ENCODE data around the gene PPP1CA.

PPP1CA gene

GRCh38 chr11:67406420-67406968, 4.8 kb upstream of the PPP1CA start:
- no peaks in the 10 kb centered on the region for H3K27me3 ChIP-seq (ENCODE audit: control insufficient read depth, low read length)
- TF ChIP-seq CTCF (IDR thresholded peaks at IDR 0.05; ENCODE audit: low read depth, low read length, poor library complexity, severe bottlenecking), result no peak
- no peak for TF ChIP-seq EZH2phosphoT487 (IDR thresholded peaks at IDR 0.05; ENCODE audit: borderline replicate concordance, low read length)
- H3K4me3 ChIP-seq (ENCODE audit: low read length), result peak overlapping the region; percentile 93

GRCh38 chr11:67405688-67406339, 4.2 kb upstream of the PPP1CA start:
- H3K27me3 ChIP-seq (ENCODE audit: control insufficient read depth, low read length), result no peaks in the 10 kb centered on the region
- H3K36me3 ChIP-seq (ENCODE audit: control insufficient read depth, low read length), result peaks cover 65% of the 10 kb centered on the region
- 0 out of 2 replicates have a peak, but pooled peaks cover 1% of the 10 kb centered on the region for H4K20me1 ChIP-seq (ENCODE audit: control insufficient read depth, insufficient read depth, low read depth, low read length)
- H3K79me2 ChIP-seq (ENCODE audit: control insufficient read depth, low read length), result peaks cover 52% of the 10 kb centered on the region
- no peaks in the 10 kb centered on the region for H3K9me3 ChIP-seq (ENCODE audit: control insufficient read depth, insufficient read depth, low read length)
- peak overlapping the region; percentile 93 for H3K4me3 ChIP-seq (ENCODE audit: low read length)
- H3K27ac ChIP-seq (ENCODE audit: low read depth, low read length), result peak overlapping the region; percentile 96
- no peaks in the 10 kb centered on the region for H3K9me2 ChIP-seq (replicated peaks; ENCODE audit: control insufficient read depth, low read length)
- H3F3A ChIP-seq (ENCODE audit: control insufficient read depth, insufficient read depth), result peaks cover 24% of the 10 kb centered on the region
- H3K4me2 ChIP-seq (ENCODE audit: low read length), result peak overlapping the region; percentile 80
- peaks cover 82% of the 10 kb centered on the region for H3K4me1 ChIP-seq (ENCODE audit: control insufficient read depth, low read length)
- TF ChIP-seq EZH2phosphoT487 (IDR thresholded peaks at IDR 0.05; ENCODE audit: borderline replicate concordance, low read length) (no peak), CTCF (IDR thresholded peaks at IDR 0.05; ENCODE audit: low read depth, low read length, poor library complexity, severe bottlenecking) (no peak)

More at GRCh38 chr11:67406420-67406968, 4.8 kb upstream of the PPP1CA start:
- H4K20me1 ChIP-seq (ENCODE audit: control insufficient read depth, insufficient read depth, low read depth, low read length), result no peaks in the 10 kb centered on the region
- H3K9me3 ChIP-seq (ENCODE audit: control insufficient read depth, insufficient read depth, low read length), result no peaks in the 10 kb centered on the region
- H3F3A ChIP-seq (ENCODE audit: control insufficient read depth, insufficient read depth), result peaks cover 30% of the 10 kb centered on the region
- peaks cover 59% of the 10 kb centered on the region for H3K36me3 ChIP-seq (ENCODE audit: control insufficient read depth, low read length)
- H3K79me2 ChIP-seq (ENCODE audit: control insufficient read depth, low read length), result peaks cover 45% of the 10 kb centered on the region
- H3K4me2 ChIP-seq (ENCODE audit: low read length), result peak overlapping the region; percentile 80
- H3K9me2 ChIP-seq (replicated peaks; ENCODE audit: control insufficient read depth, low read length), result no peaks in the 10 kb centered on the region
- peak overlapping the region; percentile 96 for H3K27ac ChIP-seq (ENCODE audit: low read depth, low read length)
- peaks cover 88% of the 10 kb centered on the region for H3K4me1 ChIP-seq (ENCODE audit: control insufficient read depth, low read length)

- no peaks in the 10 kb centered on the region for H3K27me3 ChIP-seq (ENCODE audit: control insufficient read depth, low read length)
- peaks cover 7% of the 10 kb centered on the region; the same call in 1 of the 2 replicates for H4K20me1 ChIP-seq (ENCODE audit: control insufficient read depth, insufficient read depth, low read depth, low read length)
- H3K27ac ChIP-seq (ENCODE audit: low read depth, low read length), result peak overlapping the region; percentile 96
- peak overlapping the region; percentile 93 for H3K4me3 ChIP-seq (ENCODE audit: low read length)
- peaks cover 22% of the 10 kb centered on the region for H3F3A ChIP-seq (ENCODE audit: control insufficient read depth, insufficient read depth)
- TF ChIP-seq EZH2phosphoT487 (IDR thresholded peaks at IDR 0.05; ENCODE audit: borderline replicate concordance, low read length) (no peak), CTCF (IDR thresholded peaks at IDR 0.05; ENCODE audit: low read depth, low read length, poor library complexity, severe bottlenecking) (no peak)
- no peaks in the 10 kb centered on the region for H3K9me3 ChIP-seq (ENCODE audit: control insufficient read depth, insufficient read depth, low read length)
- H3K79me2 ChIP-seq (ENCODE audit: control insufficient read depth, low read length), result peaks cover 58% of the 10 kb centered on the region
- peak overlapping the region; percentile 80 for H3K4me2 ChIP-seq (ENCODE audit: low read length)
- peaks cover 71% of the 10 kb centered on the region for H3K36me3 ChIP-seq (ENCODE audit: control insufficient read depth, low read length)
- H3K9me2 ChIP-seq (replicated peaks; ENCODE audit: control insufficient read depth, low read length), result no peaks in the 10 kb centered on the region
- H3K4me1 ChIP-seq (ENCODE audit: control insufficient read depth, low read length), result peaks cover 82% of the 10 kb centered on the region
Measured at GRCh38 chr11:67405196-67405567, 3.5 kb upstream of the PPP1CA start.

Measured in DOHH2 (cell line).